D341Med (cell line): ENCODE results near the gene RAET1E.
"Not testable (repeated sequence)": the region's sequence is repeated elsewhere in the genome, so short reads cannot be mapped to it uniquely, and the experiment has no call there.

Source experiments
- DNase-seq: peaks from one replicate; pipeline ENCODE4 v3.0.0; 2012; ENCODE audit warnings: low spot score

Gene RAET1E

GRCh38 chr6:149861603-149862423 lies 36.1 kb downstream of the RAET1E start:
- DNase-seq, result no peak

- DNase-seq, result no peak
These were observed 36.9 kb downstream of the RAET1E start for GRCh38 chr6:149860834-149861602.

- DNase-seq, result no peak
These were observed 37.4 kb downstream of the RAET1E start for GRCh38 chr6:149860513-149860833.

GRCh38 chr6:149859938-149860337 lies 38.0 kb downstream of the RAET1E start:
- no peak for DNase-seq

GRCh38 chr6:149859368-149859767 lies 38.5 kb downstream of the RAET1E start:
- no peak for DNase-seq

- DNase-seq, result no peak
These were observed 40.4 kb downstream of the RAET1E start for GRCh38 chr6:149857541-149857940.

- no peak for DNase-seq
These were observed 41.5 kb downstream of the RAET1E start for GRCh38 chr6:149856256-149856994.

GRCh38 chr6:149855741-149856140 lies 42.2 kb downstream of the RAET1E start:
- DNase-seq, result no peak

GRCh38 chr6:149855040-149855654 lies 42.8 kb downstream of the RAET1E start:
- no peak for DNase-seq

- no peak for DNase-seq
These were observed 43.4 kb downstream of the RAET1E start for GRCh38 chr6:149854532-149854931.

GRCh38 chr6:149854017-149854416 lies 43.9 kb downstream of the RAET1E start:
- DNase-seq, result not testable (repeated sequence)

GRCh38 chr6:149852881-149853280 lies 45.0 kb downstream of the RAET1E start:
- no peak for DNase-seq

GRCh38 chr6:149852180-149852579 lies 45.7 kb downstream of the RAET1E start:
- no peak for DNase-seq

- DNase-seq, result no peak
These were observed 46.3 kb downstream of the RAET1E start for GRCh38 chr6:149851461-149852110.

GRCh38 chr6:149848343-149848742 lies 49.6 kb downstream of the RAET1E start:
- not testable (repeated sequence) for DNase-seq
